Activated gamma-delta T cell treated with anti-CD3 and anti-CD28 coated beads, Interleukin-2, amount 50 U/mL, for 16 hours (primary cell): ENCODE data around the gene SYNE2.

Experiments used
- DNase-seq: peaks from one replicate; pipeline ENCODE4 v3.0.0-alpha.2; 2020; ENCODE audit warnings: low read depth

The SYNE2 gene

GRCh38 chr14:63960926-63961567, 108.2 kb downstream of the SYNE2 start:
- no peak for DNase-seq

GRCh38 chr14:63962906-63963305, 110.1 kb downstream of the SYNE2 start:
- DNase-seq = no peak

- no peak for DNase-seq
Measured at GRCh38 chr14:63963439-63963838, 110.6 kb downstream of the SYNE2 start.

- DNase-seq = no peak
Measured at GRCh38 chr14:63964113-63964512, 111.3 kb downstream of the SYNE2 start.

- no peak for DNase-seq
Measured at GRCh38 chr14:63966407-63966806, 113.6 kb downstream of the SYNE2 start.

GRCh38 chr14:63972323-63972932, 119.6 kb downstream of the SYNE2 start:
- no peak for DNase-seq

GRCh38 chr14:63974176-63974575, 121.4 kb downstream of the SYNE2 start:
- DNase-seq = no peak

GRCh38 chr14:63981569-63981968, 128.8 kb downstream of the SYNE2 start:
- DNase-seq = no peak

GRCh38 chr14:63982156-63982555, 129.4 kb downstream of the SYNE2 start:
- DNase-seq = no peak

- DNase-seq = no peak
Measured at GRCh38 chr14:63982629-63983028, 129.8 kb downstream of the SYNE2 start.

GRCh38 chr14:63986789-63987533, 134.2 kb downstream of the SYNE2 start:
- DNase-seq = no peak

GRCh38 chr14:63988579-63988978, 135.8 kb downstream of the SYNE2 start:
- no peak for DNase-seq

GRCh38 chr14:63991833-63992232, 139.0 kb downstream of the SYNE2 start:
- no peak for DNase-seq

GRCh38 chr14:63992858-63993257, 140.1 kb downstream of the SYNE2 start:
- no peak for DNase-seq

- no peak for DNase-seq
Measured at GRCh38 chr14:63993992-63994391, 141.2 kb downstream of the SYNE2 start.

GRCh38 chr14:63995285-63995684, 142.5 kb downstream of the SYNE2 start:
- no peak for DNase-seq

GRCh38 chr14:63996016-63996415, 143.2 kb downstream of the SYNE2 start:
- no peak for DNase-seq

GRCh38 chr14:63996625-63997220, 143.9 kb downstream of the SYNE2 start:
- no peak for DNase-seq

GRCh38 chr14:64000749-64001148, 147.9 kb downstream of the SYNE2 start:
- no peak for DNase-seq

- no peak for DNase-seq
Measured at GRCh38 chr14:64005822-64006221, 153.0 kb downstream of the SYNE2 start.

GRCh38 chr14:64008016-64008415, 155.2 kb downstream of the SYNE2 start:
- no peak for DNase-seq

GRCh38 chr14:64012003-64012402, 159.2 kb downstream of the SYNE2 start:
- no peak for DNase-seq

- no peak for DNase-seq
Measured at GRCh38 chr14:64012720-64013119, 159.9 kb downstream of the SYNE2 start.
